SK-N-SH treated with all-trans-retinoic acid at 6 μM for 48 hours (cell line): ENCODE measurements around the gene CYP1A1.

Experiments used
- ARNTL ChIP-seq: fragments of 450-650 bp; formaldehyde crosslinking; IDR thresholded peaks from 2 replicates; pipeline ENCODE4 v1.5.0; 2020; ENCODE audit warnings: low read depth, mild to moderate bottlenecking, moderate library complexity, borderline replicate concordance
- CREB5 ChIP-seq: fragments of 250-450 bp; sonication (Bioruptor Pico); IDR thresholded peaks from 2 replicates; pipeline ENCODE4 v1.5.1; 2020; ENCODE audit warnings: low read depth, mild to moderate bottlenecking, moderate library complexity
- CSRNP3 ChIP-seq: fragments of 250-450 bp; sonication (Bioruptor Pico); IDR thresholded peaks from 2 replicates; pipeline ENCODE4 v1.5.1; 2021; ENCODE audit warnings: mild to moderate bottlenecking, moderate library complexity
- GLIS3 ChIP-seq: fragments of 250-450 bp; sonication (Bioruptor Pico); IDR thresholded peaks from 2 replicates; pipeline ENCODE4 v1.5.0; 2020; ENCODE audit warnings: mild to moderate bottlenecking, moderate library complexity
- POU6F1 ChIP-seq: fragments of 250-450 bp; sonication (Bioruptor Pico); IDR thresholded peaks from 2 replicates; pipeline ENCODE4 v1.8.0; 2021; ENCODE audit warnings: low read depth, mild to moderate bottlenecking, moderate library complexity, borderline replicate concordance
- RARB ChIP-seq: fragments of 250-450 bp; sonication (Bioruptor Pico); IDR thresholded peaks from 2 replicates; pipeline ENCODE4 v1.8.0; 2021; ENCODE audit warnings: mild to moderate bottlenecking, moderate library complexity
- ZC3H10 ChIP-seq: fragments of 250-450 bp; sonication (Bioruptor Pico); IDR thresholded peaks from 2 replicates; pipeline ENCODE4 v1.5.1; 2021; ENCODE audit warnings: mild to moderate bottlenecking, moderate library complexity
- ZFP3 ChIP-seq: fragments of 250-450 bp; sonication (Bioruptor Pico); IDR thresholded peaks from 2 replicates; pipeline ENCODE4 v1.5.0; 2020; ENCODE audit warnings: mild to moderate bottlenecking, moderate library complexity
- ZNF565 ChIP-seq: fragments of 450-650 bp; formaldehyde crosslinking; conservative IDR thresholded peaks from 2 replicates; pipeline ENCODE4 v1.5.0; 2020; ENCODE audit warnings: low read depth, mild to moderate bottlenecking, moderate library complexity
- ZNF70 ChIP-seq: fragments of 450-650 bp; formaldehyde crosslinking; IDR thresholded peaks from 2 replicates; pipeline ENCODE4 v1.5.0; 2020; ENCODE audit warnings: mild to moderate bottlenecking, moderate library complexity
- ZNF8 ChIP-seq: fragments of 450-650 bp; formaldehyde crosslinking; IDR thresholded peaks from 2 replicates; pipeline ENCODE4 v1.5.0; 2020; ENCODE audit warnings: mild to moderate bottlenecking, moderate library complexity

- no peak for TF ChIP-seq ZC3H10 (CRISPR knock-in tag)
- no peak for TF ChIP-seq RARB (CRISPR knock-in tag)
- no peak for TF ChIP-seq ZNF70 (CRISPR knock-in tag)
- no peak for TF ChIP-seq ZNF8 (CRISPR knock-in tag)
- no peak for TF ChIP-seq ZNF565 (CRISPR knock-in tag)
- no peak for TF ChIP-seq POU6F1
- no peak for TF ChIP-seq CSRNP3 (CRISPR knock-in tag)
- no peak for TF ChIP-seq GLIS3
- TF ChIP-seq CREB5 (CRISPR knock-in tag), result no peak
- TF ChIP-seq ZFP3 (CRISPR knock-in tag), result no peak
- TF ChIP-seq ARNTL (CRISPR knock-in tag), result no peak
Observed at GRCh38 chr15:74773329-74773728, 48.0 kb upstream of the CYP1A1 start.
